Measurements from ENCODE around the gene ELMO1.

The ELMO1 gene

GRCh38 chr7:37007268-37007667 is 441.4 kb downstream of the ELMO1 start:
- H3K4me3 ChIP-seq (ENCODE audit: low read length): no peak overlapping the region
- no peak for DNase-seq (ENCODE audit: low read depth)

GRCh38 chr7:37006764-37007163 is 441.9 kb downstream of the ELMO1 start:
- H3K4me3 ChIP-seq (ENCODE audit: low read length): no peak overlapping the region
- no peak for TF ChIP-seq CTCF (conservative IDR thresholded peaks at IDR 0.05; ENCODE audit: low read length)
- DNase-seq (ENCODE audit: low read depth): no peak

More at GRCh38 chr7:37007268-37007667, 441.4 kb downstream of the ELMO1 start:
- no peak for TF ChIP-seq CTCF (conservative IDR thresholded peaks at IDR 0.05; ENCODE audit: low read length)

- no peak for TF ChIP-seq CTCF (conservative IDR thresholded peaks at IDR 0.05; ENCODE audit: low read length)
- H3K4me3 ChIP-seq (ENCODE audit: low read length): no peak overlapping the region
- no peak for DNase-seq (ENCODE audit: low read depth)
Observed at GRCh38 chr7:37000511-37000910, 448.2 kb downstream of the ELMO1 start.

DNA sequence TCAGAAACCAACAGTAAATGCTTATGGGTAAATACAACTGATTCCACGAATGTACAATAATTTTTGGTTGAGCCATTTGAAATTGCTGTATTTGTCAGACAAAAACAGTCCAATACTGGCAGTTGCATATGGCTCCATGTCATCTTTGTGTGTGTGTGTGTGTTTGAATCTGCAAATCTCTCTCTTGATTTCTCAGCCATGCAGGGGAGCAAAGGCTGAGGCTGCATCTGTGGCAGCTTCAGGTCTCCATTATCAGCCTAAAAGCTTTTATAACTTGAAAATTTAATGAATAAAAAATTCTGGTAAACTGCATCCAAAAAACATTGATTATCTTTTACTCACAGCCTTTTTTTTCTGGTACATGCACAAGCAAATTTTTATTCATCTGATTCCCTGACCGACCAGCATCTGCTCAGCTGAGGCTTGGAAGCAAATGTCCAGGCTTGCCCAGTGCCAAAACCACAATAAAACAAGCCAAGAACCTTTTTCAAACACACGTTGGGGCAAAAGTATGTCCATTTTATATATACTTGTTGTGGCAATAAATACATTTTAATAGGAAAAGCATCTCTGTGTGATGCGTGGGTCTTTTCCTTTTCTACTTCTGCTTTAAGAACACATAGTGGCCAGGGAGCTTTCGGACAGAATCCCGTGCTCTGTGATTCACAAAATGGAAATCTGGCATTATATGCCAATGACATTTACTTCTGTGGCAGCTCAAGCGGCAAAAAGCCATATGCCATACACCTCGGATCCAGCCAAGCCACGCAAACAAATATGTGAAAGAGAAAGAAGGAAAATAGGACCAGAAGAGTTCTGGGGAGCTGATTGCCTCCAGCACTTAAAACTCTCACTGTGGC is 448.8 kb downstream of the ELMO1 start:
- no peak for TF ChIP-seq CTCF (conservative IDR thresholded peaks at IDR 0.05; ENCODE audit: low read length)
- no peak overlapping the region for H3K4me3 ChIP-seq (ENCODE audit: low read length)
- peak; percentile 16 for DNase-seq (ENCODE audit: low read depth)

DNA sequence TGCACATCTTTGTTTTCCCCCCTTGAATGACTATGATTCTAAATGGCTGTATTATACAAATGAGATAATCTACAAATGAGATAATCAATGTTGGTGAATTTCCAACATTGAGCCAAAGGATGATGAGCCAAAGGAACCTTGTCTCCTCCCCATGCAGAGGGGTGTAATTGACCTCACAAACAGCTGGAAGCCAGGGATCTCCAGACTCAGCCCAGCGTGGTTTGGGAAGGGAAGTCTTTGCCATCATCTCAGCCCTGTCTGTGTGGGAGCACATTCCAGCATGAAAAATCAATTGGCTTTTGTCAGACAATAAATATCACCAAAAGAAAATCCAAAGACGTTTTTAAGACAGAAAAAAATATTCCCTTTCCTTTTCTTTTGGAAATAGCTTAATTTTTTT is 452.9 kb downstream of the ELMO1 start:
- H3K4me3 ChIP-seq (ENCODE audit: low read length): no peak overlapping the region
- TF ChIP-seq CTCF (conservative IDR thresholded peaks at IDR 0.05; ENCODE audit: low read length): no peak
- DNase-seq (ENCODE audit: low read depth): no peak

DNA sequence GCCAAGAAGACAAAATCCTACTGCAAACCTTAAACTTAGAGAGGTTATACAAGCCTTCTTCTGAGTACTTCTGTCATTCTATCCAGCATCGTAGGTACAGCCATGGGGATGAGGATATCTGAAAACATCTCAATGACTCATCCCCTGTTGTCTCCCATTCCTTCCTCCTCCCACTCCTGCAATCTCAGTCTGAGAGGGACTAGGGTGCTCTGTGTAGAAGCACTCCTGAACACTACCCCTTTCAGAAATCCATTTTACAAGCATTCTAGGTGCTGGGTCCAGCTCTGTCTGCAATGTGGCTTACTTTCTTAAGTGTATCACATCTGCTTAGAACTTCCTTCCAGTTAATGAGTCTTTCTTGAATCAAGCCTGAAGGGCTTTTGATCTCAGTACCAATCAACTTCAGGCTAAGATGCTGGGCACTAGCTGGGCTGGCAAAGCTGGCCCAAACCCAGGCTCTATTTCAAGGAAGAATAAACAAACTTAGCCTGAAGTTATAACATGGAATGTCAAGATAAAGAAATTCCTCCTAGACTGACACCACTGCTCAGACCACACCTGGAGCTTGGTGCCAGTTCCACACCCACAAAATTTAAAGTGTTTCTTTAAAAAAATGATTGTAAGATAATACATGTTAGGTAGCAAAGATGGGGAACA is 454.1 kb downstream of the ELMO1 start:
- no peak for TF ChIP-seq CTCF (conservative IDR thresholded peaks at IDR 0.05; ENCODE audit: low read length)
- no peak overlapping the region for H3K4me3 ChIP-seq (ENCODE audit: low read length)
- DNase-seq (ENCODE audit: low read depth): no peak

Data from AG10803 (cell line).